NB4 (cell line): ENCODE results near the gene PNMA1.

Experiments used
- MYC ChIP-seq: IDR thresholded peaks from 2 replicates; pipeline ENCODE4 v1.6.1; 2011; ENCODE audit warnings: low read depth, low read length
- POLR2A ChIP-seq: IDR thresholded peaks from 2 replicates; pipeline ENCODE4 v1.6.1; 2011; ENCODE audit warnings: mild to moderate bottlenecking; ENCODE audit not compliant: insufficient read length; ENCODE audit errors: extremely low read depth
- TF ChIP-seq, protein P1 (sequence below): IDR thresholded peaks from one replicate; pipeline ENCODE4 v1.5.1; 2012; ENCODE audit warnings: low read depth, low read length

DNA sequence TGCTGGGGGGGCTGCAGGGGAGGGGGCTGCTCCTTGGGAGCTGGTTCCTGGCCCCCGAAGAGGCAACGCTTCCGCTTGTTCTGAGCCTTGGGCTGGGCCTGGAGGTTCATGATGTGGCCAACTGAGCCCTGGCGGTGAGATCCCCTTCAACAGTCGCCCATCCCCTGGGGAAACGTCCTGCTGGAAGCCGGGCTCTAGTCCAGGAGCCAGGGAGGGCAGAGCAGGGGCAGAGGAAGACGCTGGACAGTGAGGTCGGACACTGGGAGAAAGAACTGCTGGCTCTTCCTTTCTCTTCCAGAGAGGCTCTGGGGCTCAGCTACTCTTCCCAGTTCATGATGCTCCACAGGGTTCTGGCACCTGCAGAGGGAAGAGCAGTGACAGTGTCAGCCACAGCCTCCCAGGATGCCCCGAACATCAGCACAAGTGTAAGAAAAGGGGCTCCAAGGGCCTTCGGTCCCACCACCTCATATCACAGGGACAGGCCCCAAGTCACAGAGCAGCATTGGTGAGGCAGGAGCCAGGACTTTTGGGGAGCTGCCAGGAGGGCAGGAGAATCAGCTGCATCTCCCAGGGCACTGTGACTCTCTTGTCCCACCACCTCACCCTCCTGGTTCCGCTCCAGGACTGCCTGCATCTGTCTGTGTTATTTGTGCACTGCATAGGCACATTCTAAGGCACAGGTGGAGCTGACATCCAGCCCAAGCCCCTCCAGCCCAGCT is 25.9 kb upstream of the PNMA1 start:
- TF ChIP-seq, protein P1, sequence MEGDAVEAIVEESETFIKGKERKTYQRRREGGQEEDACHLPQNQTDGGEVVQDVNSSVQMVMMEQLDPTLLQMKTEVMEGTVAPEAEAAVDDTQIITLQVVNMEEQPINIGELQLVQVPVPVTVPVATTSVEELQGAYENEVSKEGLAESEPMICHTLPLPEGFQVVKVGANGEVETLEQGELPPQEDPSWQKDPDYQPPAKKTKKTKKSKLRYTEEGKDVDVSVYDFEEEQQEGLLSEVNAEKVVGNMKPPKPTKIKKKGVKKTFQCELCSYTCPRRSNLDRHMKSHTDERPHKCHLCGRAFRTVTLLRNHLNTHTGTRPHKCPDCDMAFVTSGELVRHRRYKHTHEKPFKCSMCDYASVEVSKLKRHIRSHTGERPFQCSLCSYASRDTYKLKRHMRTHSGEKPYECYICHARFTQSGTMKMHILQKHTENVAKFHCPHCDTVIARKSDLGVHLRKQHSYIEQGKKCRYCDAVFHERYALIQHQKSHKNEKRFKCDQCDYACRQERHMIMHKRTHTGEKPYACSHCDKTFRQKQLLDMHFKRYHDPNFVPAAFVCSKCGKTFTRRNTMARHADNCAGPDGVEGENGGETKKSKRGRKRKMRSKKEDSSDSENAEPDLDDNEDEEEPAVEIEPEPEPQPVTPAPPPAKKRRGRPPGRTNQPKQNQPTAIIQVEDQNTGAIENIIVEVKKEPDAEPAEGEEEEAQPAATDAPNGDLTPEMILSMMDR: no peak
- TF ChIP-seq POLR2A (no peak), MYC (no peak)
